K562 (cell line): ENCODE measurements around the gene RAB3GAP2. TPM values are rescaled to one million over a fixed set of nuclear protein-coding genes. Genes with fewer than 3 reads are reported as not detected.

ENCODE experiments used
- BRD9 ChIP-seq: fragments of 450-650 bp; IDR thresholded peaks from 2 replicates; pipeline ENCODE4 v1.6.1; 2018; ENCODE audit warnings: low read depth; ENCODE audit not compliant: partially characterized antibody
- CHD2 ChIP-seq: IDR thresholded peaks from 2 replicates; pipeline ENCODE4 v1.6.1; 2011; ENCODE audit warnings: low read depth, low read length
- DDX20 ChIP-seq: fragments of 450-650 bp; IDR thresholded peaks from 2 replicates; pipeline ENCODE4 v1.6.1; 2016; ENCODE audit warnings: missing genetic modification characterization, low read depth, mild to moderate bottlenecking, missing compliant biosample characterization, moderate library complexity
- DIDO1 ChIP-seq: fragments of 450-650 bp; IDR thresholded peaks from 2 replicates; pipeline ENCODE4 v1.6.1; 2016; ENCODE audit warnings: low read depth, missing biosample characterization, missing genetic modification characterization
- EP400 ChIP-seq: fragments of 450-650 bp; IDR thresholded peaks from 2 replicates; pipeline ENCODE4 v1.6.1; 2017; ENCODE audit warnings: antibody characterized with exemption, mild to moderate bottlenecking, moderate library complexity
- ESRRA ChIP-seq: fragments of 450-650 bp; IDR thresholded peaks from 2 replicates; pipeline ENCODE4 v1.6.1; 2014; ENCODE audit warnings: low read depth, mild to moderate bottlenecking, moderate library complexity, borderline replicate concordance
- FIP1L1 ChIP-seq: fragments of 200-400 bp; formaldehyde crosslinking; IDR thresholded peaks from 2 replicates; pipeline ENCODE4 v1.6.1; 2018; ENCODE audit warnings: mild to moderate bottlenecking, low read depth, low read length; ENCODE audit not compliant: poor library complexity, severe bottlenecking
- FOXM1 ChIP-seq, 2 experiments: fragments of 450-650 bp in 1 of 2; sonication (generic) in 1 of 2; formaldehyde crosslinking in 1 of 2; IDR thresholded peaks; 2 replicates each; pipeline versions ENCODE4 v1.6.1 to v1.9.0; 2017 to 2022; ENCODE audit warnings: low read depth in 2 of 2, mild to moderate bottlenecking in 2 of 2, missing genetic modification reagents in 1 of 2, moderate library complexity in 1 of 2
- GATA2 ChIP-seq: sonication (generic); formaldehyde crosslinking; IDR thresholded peaks from 2 replicates; pipeline ENCODE4 v1.4.0; 2020; ENCODE audit warnings: mild to moderate bottlenecking, missing genetic modification reagents
- HSF4 ChIP-seq: fragments of 250-450 bp; sonication (Bioruptor Pico); IDR thresholded peaks from 2 replicates; pipeline ENCODE4 v2.1.2; 2022; ENCODE audit warnings: mild to moderate bottlenecking, moderate library complexity, borderline replicate concordance
- IFI16 ChIP-seq: fragments of 250-450 bp; sonication (Bioruptor Pico); IDR thresholded peaks from 2 replicates; pipeline ENCODE4 v2.1.2; 2022; ENCODE audit warnings: mild to moderate bottlenecking, inconsistent platforms
- IRF2 ChIP-seq: sonication (generic); formaldehyde crosslinking; IDR thresholded peaks from 2 replicates; pipeline ENCODE4 v1.8.1; 2022; ENCODE audit warnings: mild to moderate bottlenecking, missing genetic modification reagents
- LCOR ChIP-seq: sonication (generic); formaldehyde crosslinking; IDR thresholded peaks from 2 replicates; pipeline ENCODE4 v1.8.0; 2022; ENCODE audit warnings: mild to moderate bottlenecking, missing genetic modification reagents
- MYNN ChIP-seq, 2 experiments: sonication (generic); formaldehyde crosslinking in 1 of 2; IDR thresholded peaks; 2 replicates each; pipeline versions ENCODE4 v1.5.0 to v1.6.1; 2016 to 2020; ENCODE audit warnings: antibody characterized with exemption in 1 of 2, missing genetic modification reagents in 1 of 2
- NCOA2 ChIP-seq, 2 experiments: fragments of 450-650 bp; IDR thresholded peaks; 2 replicates each; pipeline ENCODE4 v1.6.1; 2018; ENCODE audit warnings: mild to moderate bottlenecking in 2 of 2, moderate library complexity in 1 of 2; ENCODE audit not compliant: partially characterized antibody in 2 of 2
- NR3C1 ChIP-seq: sonication (generic); formaldehyde crosslinking; IDR thresholded peaks from 2 replicates; pipeline ENCODE4 v1.8.1; 2022; ENCODE audit warnings: missing genetic modification reagents
- PCBP2 ChIP-seq: fragments of 200-400 bp; formaldehyde crosslinking; IDR thresholded peaks from 2 replicates; pipeline ENCODE4 v1.6.1; 2018; ENCODE audit warnings: low read length, low read depth, mild to moderate bottlenecking, moderate library complexity; ENCODE audit not compliant: poor library complexity, severe bottlenecking
- POLR2AphosphoS2 ChIP-seq: IDR thresholded peaks from 2 replicates; pipeline ENCODE4 v1.6.1; 2012; ENCODE audit warnings: low read length, improper control_type of control experiment
- SP1 ChIP-seq: sonication (generic); formaldehyde crosslinking; IDR thresholded peaks from 2 replicates; pipeline ENCODE4 v1.8.1; 2022; ENCODE audit warnings: mild to moderate bottlenecking, missing genetic modification reagents
- SRSF1 ChIP-seq: fragments of 200-400 bp; formaldehyde crosslinking; IDR thresholded peaks from 2 replicates; pipeline ENCODE4 v1.6.1; 2017; ENCODE audit warnings: mild to moderate bottlenecking, low read depth, low read length, moderate library complexity
- SUPT5H ChIP-seq: fragments of 450-650 bp; IDR thresholded peaks from 2 replicates; pipeline ENCODE4 v1.6.1; 2016
- ZNF24 ChIP-seq: fragments of 450-650 bp; IDR thresholded peaks from 2 replicates; pipeline ENCODE4 v1.6.1; 2016
- ZNF696 ChIP-seq: fragments of 250-450 bp; sonication (Bioruptor Pico); conservative IDR thresholded peaks from 2 replicates; pipeline ENCODE4 v1.4.0; 2020; ENCODE audit warnings: mild to moderate bottlenecking, moderate library complexity
- polyA plus RNA-seq, 8 experiments: library from polyadenylated mRNA; depleted of rRNA in 4 of 8; stranded (reverse) in 5 of 8; unstranded in 3 of 8; fragments of >200 nt; fragmentation: Nextera tagmentation in 2 of 8; fragmentation: Illumina TruSeq in 1 of 8; extraction: Ambion mirVana in 2 of 8; extraction: Trizol in 1 of 8; gene quantifications; 2 replicates each; pipeline versions ENCODE4 v1.2.1 to v1.2.3, GENCODE V29; 2011 to 2014; ENCODE audit warnings: inconsistent platforms in 1 of 8, missing spikeins in 1 of 8
- total RNA-seq, 7 experiments: library from RNA; depleted of rRNA in 6 of 7; stranded (reverse); fragments of >200 nt in 6 of 7; fragmentation: Illumina TruSeq in 2 of 7; extraction: Trizol in 2 of 7; gene quantifications; 2 replicates each; pipeline versions ENCODE4 v1.2.1 to v1.2.3, GENCODE V29; 2011 to 2021; ENCODE audit warnings: low replicate concordance in 1 of 7
- TF ChIP-seq, protein P1 (sequence below), 2 experiments: fragments of 450-650 bp; conservative IDR thresholded peaks; 2 replicates each; pipeline ENCODE4 v1.6.1; 2017; ENCODE audit warnings: mild to moderate bottlenecking in 2 of 2, moderate library complexity in 2 of 2
- TF ChIP-seq, protein P2 (sequence below): fragments of 250-450 bp; sonication (Bioruptor Pico); IDR thresholded peaks from 2 replicates; pipeline ENCODE4 v1.5.0; 2021
- TF ChIP-seq, protein P3 (sequence below): fragments of 450-650 bp; formaldehyde crosslinking; IDR thresholded peaks from 2 replicates; pipeline ENCODE4 v1.4.0; 2020; ENCODE audit warnings: mild to moderate bottlenecking

Gene RAB3GAP2
- total and polyA plus RNA-seq, 9 of the 15 experiments (the other 6 are each of a cell fraction or from before 2014, with no cell fraction given): 14.1 to 69.1 (median 32.2) TPM

GRCh38 chr1:220272047-220272840 lies at the start of gene RAB3GAP2 (continued):
- no peak for TF ChIP-seq NCOA2 (IDR thresholded peaks at IDR 0.05; ENCODE audit: partially characterized antibody in 2 of 2)
- TF ChIP-seq EP400: peak; percentile 83
- no peak for TF ChIP-seq IFI16 (CRISPR knock-in tag)
- TF ChIP-seq FOXM1 (IDR thresholded peaks at IDR 0.05; ENCODE audit: low read depth): no peak
- TF ChIP-seq FOXM1 (CRISPR knock-in tag; IDR thresholded peaks at IDR 0.05; ENCODE audit: low read depth): peak; percentile 36; the same call in 1 of the 2 replicates
- no peak for TF ChIP-seq IRF2 (CRISPR knock-in tag)
- no peak for TF ChIP-seq SRSF1
- TF ChIP-seq ESRRA: no peak
- no peak for TF ChIP-seq NR3C1 (CRISPR knock-in tag)
- TF ChIP-seq ZNF24: peak; percentile 65; the same call in 1 of the 2 replicates
- TF ChIP-seq DIDO1: 0 out of 2 replicates have a peak, but pooled peaks have one; percentile 66
- no peak for TF ChIP-seq ZNF696 (CRISPR knock-in tag)
- no peak for TF ChIP-seq FIP1L1
- no peak for TF ChIP-seq DDX20 (tag)
- TF ChIP-seq, protein P1, sequence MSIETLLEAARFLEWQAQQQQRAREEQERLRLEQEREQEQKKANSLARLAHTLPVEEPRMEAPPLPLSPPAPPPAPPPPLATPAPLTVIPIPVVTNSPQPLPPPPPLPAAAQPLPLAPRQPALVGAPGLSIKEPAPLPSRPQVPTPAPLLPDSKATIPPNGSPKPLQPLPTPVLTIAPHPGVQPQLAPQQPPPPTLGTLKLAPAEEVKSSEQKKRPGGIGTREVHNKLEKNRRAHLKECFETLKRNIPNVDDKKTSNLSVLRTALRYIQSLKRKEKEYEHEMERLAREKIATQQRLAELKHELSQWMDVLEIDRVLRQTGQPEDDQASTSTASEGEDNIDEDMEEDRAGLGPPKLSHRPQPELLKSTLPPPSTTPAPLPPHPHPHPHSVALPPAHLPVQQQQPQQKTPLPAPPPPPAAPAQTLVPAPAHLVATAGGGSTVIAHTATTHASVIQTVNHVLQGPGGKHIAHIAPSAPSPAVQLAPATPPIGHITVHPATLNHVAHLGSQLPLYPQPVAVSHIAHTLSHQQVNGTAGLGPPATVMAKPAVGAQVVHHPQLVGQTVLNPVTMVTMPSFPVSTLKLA (conservative IDR thresholded peaks at IDR 0.05): peak; percentile 78 to 86
- TF ChIP-seq SP1 (CRISPR knock-in tag): peak; percentile 70
- TF ChIP-seq POLR2AphosphoS2: no peak
- TF ChIP-seq, protein P2, sequence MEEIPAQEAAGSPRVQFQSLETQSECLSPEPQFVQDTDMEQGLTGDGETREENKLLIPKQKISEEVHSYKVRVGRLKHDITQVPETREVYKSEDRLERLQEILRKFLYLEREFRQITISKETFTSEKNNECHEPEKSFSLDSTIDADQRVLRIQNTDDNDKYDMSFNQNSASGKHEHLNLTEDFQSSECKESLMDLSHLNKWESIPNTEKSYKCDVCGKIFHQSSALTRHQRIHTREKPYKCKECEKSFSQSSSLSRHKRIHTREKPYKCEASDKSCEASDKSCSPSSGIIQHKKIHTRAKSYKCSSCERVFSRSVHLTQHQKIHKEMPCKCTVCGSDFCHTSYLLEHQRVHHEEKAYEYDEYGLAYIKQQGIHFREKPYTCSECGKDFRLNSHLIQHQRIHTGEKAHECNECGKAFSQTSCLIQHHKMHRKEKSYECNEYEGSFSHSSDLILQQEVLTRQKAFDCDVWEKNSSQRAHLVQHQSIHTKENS: no peak
- TF ChIP-seq HSF4: no peak
- peak; percentile 66 for TF ChIP-seq LCOR (CRISPR knock-in tag)
- no peak for TF ChIP-seq GATA2
- TF ChIP-seq, protein P3, sequence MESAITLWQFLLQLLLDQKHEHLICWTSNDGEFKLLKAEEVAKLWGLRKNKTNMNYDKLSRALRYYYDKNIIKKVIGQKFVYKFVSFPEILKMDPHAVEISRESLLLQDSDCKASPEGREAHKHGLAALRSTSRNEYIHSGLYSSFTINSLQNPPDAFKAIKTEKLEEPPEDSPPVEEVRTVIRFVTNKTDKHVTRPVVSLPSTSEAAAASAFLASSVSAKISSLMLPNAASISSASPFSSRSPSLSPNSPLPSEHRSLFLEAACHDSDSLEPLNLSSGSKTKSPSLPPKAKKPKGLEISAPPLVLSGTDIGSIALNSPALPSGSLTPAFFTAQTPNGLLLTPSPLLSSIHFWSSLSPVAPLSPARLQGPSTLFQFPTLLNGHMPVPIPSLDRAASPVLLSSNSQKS: no peak
- 0 out of 2 replicates have a peak, but pooled peaks have one; percentile 34 for TF ChIP-seq CHD2
- no peak for TF ChIP-seq PCBP2
- peak; percentile 61 for TF ChIP-seq BRD9
- no peak for TF ChIP-seq MYNN (IDR thresholded peaks at IDR 0.05)
- TF ChIP-seq MYNN (CRISPR knock-in tag; IDR thresholded peaks at IDR 0.05): no peak
- TF ChIP-seq SUPT5H: peak; percentile 96
